Pulmonary artery endothelial cell (primary cell): ENCODE data around the gene UBXN10. TPM values are rescaled to one million over a fixed set of nuclear protein-coding genes. Genes with fewer than 3 reads are reported as not detected.

Experiments used
- DNase-seq: peaks from one replicate; pipeline ENCODE4 v3.0.0-alpha.2; 2011; ENCODE audit warnings: low read depth, low spot score
- total RNA-seq: library from RNA; depleted of rRNA; stranded (reverse); fragments of >200 nt; gene quantifications from 2 replicates; pipeline ENCODE4 v1.2.3, GENCODE V29; 2014

UBXN10 gene
- total RNA-seq, 1 donor from 2014 or later = not detected

- no peak for DNase-seq
These were observed 33.8 kb upstream of the UBXN10 start for GRCh38 chr1:20151906-20152598.

- no peak for DNase-seq
These were observed 33.3 kb upstream of the UBXN10 start for GRCh38 chr1:20152599-20152930.

GRCh38 chr1:20153000-20153418, 32.9 kb upstream of the UBXN10 start:
- DNase-seq = no peak

- DNase-seq = no peak
These were observed 31.5 kb upstream of the UBXN10 start for GRCh38 chr1:20154301-20154831.

- no peak for DNase-seq
These were observed 27.4 kb upstream of the UBXN10 start for GRCh38 chr1:20158358-20159070.

GRCh38 chr1:20160034-20160433, 25.9 kb upstream of the UBXN10 start:
- DNase-seq = no peak

DNA sequence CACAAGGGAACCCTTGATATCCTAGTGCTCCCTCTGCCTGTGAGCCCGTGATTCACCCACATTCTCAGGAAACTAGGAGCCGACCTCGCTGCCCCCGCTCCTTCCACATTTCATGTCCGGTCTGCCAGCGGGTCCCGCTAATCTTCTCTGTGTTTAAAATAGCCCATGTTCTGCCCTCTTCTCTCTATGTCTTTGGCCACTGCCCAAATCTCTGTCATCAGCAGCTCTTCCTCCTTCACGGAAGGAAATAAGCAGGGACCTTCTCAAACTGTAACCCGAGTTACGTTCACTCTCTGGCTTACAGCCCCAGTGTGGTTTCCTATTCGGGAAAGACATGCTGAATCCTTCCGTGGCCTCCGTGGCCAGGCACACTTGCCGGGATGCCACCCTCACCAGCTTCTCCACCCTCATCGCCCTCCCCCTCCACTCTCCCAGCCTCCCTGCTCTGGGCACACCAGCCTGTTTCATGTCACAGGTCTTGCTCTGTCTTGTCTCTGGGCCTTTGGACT, 21.1 kb upstream of the UBXN10 start:
- DNase-seq = no peak

- DNase-seq = no peak
These were observed 20.4 kb upstream of the UBXN10 start for GRCh38 chr1:20165522-20165951.

DNA sequence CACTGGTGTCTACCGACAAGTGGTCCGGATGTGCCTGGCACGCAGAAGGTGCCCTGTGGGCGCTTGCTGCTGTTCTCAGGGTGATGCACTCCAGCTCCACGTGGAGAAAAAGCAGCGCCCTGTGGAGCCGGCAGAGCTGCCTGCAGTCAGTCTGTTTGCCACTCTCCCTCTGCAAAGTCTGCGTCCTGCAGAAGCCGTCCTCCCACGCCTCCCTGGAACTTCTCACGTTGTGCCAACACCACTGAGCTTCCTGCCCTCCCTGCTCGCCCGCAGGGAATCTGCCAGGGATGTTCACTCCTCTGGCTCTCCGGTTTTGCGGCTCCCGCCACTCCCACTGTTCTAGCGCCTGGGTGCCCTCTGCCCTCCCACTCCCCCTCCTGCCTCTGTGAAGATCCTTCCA, 19.8 kb upstream of the UBXN10 start:
- no peak for DNase-seq

GRCh38 chr1:20167126-20167525, 18.8 kb upstream of the UBXN10 start:
- no peak for DNase-seq

GRCh38 chr1:20168564-20169491, 17.1 kb upstream of the UBXN10 start:
- DNase-seq = no peak

DNA sequence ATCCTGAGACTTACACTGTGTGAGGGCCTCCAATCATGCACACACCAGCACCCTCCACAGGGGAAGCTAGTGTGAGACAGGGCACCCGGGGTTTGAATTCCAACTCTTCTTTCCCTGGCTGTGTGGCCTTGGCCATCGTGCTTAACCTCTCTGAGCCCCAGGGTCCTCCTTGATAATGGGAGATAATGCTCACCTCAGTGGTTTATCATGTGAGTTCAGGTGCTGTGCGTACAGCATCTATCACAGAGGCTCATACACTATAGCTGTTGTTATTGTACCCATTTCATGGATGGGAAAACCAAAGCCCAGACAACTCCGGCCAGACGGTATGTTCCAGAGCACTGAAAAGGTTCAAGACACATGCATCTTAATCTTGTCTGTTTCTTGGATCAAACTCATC, 16.0 kb upstream of the UBXN10 start:
- DNase-seq = no peak

DNA sequence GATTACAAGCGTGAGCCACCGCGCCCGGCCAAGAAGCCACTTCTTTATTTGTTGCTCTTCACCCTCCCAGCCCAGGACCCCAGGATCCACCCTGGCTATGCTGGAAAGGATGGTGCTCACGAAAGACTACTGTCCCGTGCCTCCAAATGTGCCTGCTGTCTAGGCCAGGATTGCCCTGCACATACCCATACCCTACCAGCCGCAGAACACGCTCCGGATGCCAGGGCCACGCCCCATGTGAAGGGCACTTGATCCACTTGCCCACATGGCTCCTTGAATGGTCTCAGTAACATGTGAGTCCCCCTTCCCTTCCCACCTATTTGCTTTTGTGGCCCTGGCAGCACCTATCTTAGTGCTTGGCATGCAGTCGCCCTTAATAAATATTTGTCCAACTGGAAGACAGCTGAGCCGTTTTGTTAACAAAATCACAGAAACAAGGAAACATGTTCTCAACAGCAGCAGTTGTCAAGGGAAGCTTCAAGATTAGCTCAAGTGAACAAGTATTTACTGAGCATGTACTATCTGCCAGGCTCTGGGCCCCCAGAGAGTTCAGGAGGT, 13.8 kb upstream of the UBXN10 start:
- DNase-seq = no peak

GRCh38 chr1:20174937-20175666, 10.8 kb upstream of the UBXN10 start:
- no peak for DNase-seq

DNA sequence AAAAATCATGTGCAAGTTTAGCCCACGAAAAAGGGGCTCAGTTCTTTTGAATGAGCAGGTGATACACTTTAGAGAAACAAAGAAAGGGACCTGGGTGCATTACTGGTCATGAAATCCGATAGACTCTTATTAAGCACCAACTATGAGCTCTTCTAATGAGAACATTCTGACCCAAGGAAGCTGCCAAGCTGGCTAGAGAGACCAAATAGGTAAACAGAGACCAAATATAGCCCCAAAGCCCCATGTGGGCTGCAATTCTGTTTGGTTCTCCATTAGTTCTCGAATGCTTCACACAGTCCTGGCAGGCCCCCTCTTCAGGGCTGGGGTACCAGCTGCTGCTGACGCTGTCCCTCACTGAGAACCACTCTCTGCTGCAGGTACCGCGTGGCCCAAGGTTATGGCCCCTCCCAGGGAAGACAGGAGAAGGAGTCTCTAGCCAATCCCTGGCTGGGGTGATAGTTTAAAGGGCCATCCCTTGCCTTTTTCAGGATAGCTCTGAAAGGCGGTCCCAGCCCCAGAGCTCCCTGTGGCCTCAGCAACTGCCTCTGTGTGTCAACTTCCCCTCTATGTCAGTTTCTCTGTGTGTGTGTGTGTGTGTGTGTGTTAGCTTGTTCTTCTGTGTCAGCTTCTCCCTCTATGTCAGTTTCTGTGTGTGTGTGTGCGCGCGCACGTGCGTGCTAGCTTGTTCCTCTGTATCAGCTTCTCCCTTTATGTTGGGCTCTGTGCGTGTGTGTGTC, 7.1 kb upstream of the UBXN10 start:
- DNase-seq = no peak

DNA sequence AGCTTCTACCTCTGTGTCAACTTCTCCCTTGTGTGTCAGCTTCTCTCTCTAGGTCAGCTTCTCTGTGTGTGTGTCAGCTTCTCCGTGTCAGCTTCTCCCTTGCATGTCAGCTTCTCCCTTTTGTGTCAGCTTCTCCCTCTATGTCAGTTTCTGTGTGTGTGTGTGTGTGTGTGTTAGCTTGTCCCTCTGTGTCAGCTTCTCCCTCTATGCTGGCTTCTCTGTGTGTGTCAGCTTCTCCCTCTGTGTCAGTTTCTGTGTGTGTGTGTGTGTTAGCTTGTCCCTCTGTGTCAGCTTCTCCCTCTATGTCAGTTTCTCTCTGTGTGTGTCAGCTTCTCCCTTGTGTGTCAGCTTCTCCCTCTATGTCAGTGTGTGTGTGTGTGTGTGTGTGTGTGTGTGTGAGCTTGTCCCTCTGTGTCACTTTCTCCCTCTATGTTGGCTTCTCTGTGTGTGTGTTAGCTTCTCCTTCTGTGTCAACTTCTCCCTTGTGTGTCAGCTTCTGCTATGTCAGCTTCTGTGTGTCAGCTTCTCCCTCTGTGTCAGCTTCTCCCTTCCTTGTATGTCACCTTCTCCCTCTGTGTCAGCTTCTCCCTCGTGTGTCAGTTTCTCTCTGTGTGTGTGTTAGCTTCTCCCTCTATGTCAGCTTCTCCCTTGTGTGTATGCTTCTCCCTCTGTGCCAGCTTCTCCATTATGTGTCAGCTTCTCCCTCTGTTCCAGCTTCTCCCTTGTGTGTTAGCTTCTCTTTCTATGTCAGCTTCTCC, 6.3 kb upstream of the UBXN10 start:
- no peak for DNase-seq

- DNase-seq = no peak
These were observed 5.6 kb upstream of the UBXN10 start for GRCh38 chr1:20180129-20180843.

DNA sequence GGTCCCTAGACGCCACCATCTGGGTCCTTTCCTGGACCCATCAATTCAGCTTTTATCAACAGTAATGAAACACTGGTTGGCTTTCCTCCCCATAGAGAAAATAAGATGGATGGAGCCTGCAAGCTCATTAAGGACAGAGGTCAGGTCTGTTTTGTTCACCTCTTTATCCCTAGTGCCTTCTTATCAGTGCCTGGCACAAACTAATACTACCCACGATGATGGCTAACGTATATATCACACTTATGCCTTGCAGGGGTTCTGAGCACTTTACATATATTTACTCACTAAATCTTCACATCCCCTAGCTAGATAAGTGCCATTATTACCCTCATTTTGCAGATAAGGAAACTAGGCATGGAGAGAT, 5.1 kb upstream of the UBXN10 start:
- no peak for DNase-seq

- DNase-seq = no peak
These were observed 3.5 kb upstream of the UBXN10 start for GRCh38 chr1:20182415-20182814.
